HFFc6 (cell line): ENCODE results near the gene DNASE1L2. TPM values are rescaled to one million over a fixed set of nuclear protein-coding genes. Genes with fewer than 3 reads are reported as not detected.

ENCODE experiments used
- DNase-seq: peaks from one replicate; pipeline ENCODE4 v3.0.0-alpha.2; 2018
- H3K27ac Mint-ChIP-seq: 2 replicates; pipeline ENCODE4 v1.8.0; 2020; ENCODE audit warnings: mild to moderate bottlenecking, mixed read lengths
- H3K27me3 Mint-ChIP-seq: 2 replicates; pipeline ENCODE4 v1.8.0; 2021; ENCODE audit warnings: mild to moderate bottlenecking, moderate library complexity, mixed read lengths; ENCODE audit not compliant: insufficient read depth
- H3K36me3 Mint-ChIP-seq: 2 replicates; pipeline ENCODE4 v1.8.0; 2021; ENCODE audit warnings: low read depth, mixed read lengths
- H3K4me1 Mint-ChIP-seq: 2 replicates; pipeline ENCODE4 v1.8.0; 2020; ENCODE audit warnings: low read depth, mixed read lengths
- H3K4me3 Mint-ChIP-seq: 2 replicates; pipeline ENCODE4 v1.8.0; 2020; ENCODE audit warnings: mild to moderate bottlenecking, moderate library complexity, mixed read lengths
- H3K9me3 Mint-ChIP-seq: 2 replicates; pipeline ENCODE4 v1.8.0; 2020; ENCODE audit warnings: mild to moderate bottlenecking, mixed read lengths
- CTCF ChIP-seq: fragments of 200-600 bp; sonication (generic); IDR thresholded peaks from 2 replicates; pipeline ENCODE4 v1.5.0; 2021; ENCODE audit warnings: antibody characterized with exemption, mild to moderate bottlenecking
- long read RNA-seq: library from polyadenylated mRNA; unstranded; transcript quantifications from one replicate; pipeline ENCODE4 v2.0.0, GENCODE V29; 2019
- total RNA-seq, 6 experiments: library from RNA; stranded (reverse); fragmentation: NEBNext Ultra II Directional; extraction: Animal tissue kit (Norgen Biotek cat#: 25700); gene quantifications; 2 replicates in 1 of 6; 3 replicates in 5 of 6; pipeline ENCODE4 v1.2.3, GENCODE V29; 2021

Gene DNASE1L2
- total RNA-seq: 1 to 10 TPM in 4 of 6 experiments, under 1 TPM in 2; 0.82 to 1.5 (median 1.1) TPM
- long read RNA-seq: 0 reads

- H3K9me3 Mint-ChIP-seq: no peaks in the 10 kb centered on the region
- DNase-seq: no peak
- H3K4me3 Mint-ChIP-seq: no peak within 1 kb of the TSS
- H3K36me3 Mint-ChIP-seq: peaks cover 4% of the 10 kb centered on the region; the same call in 1 of the 2 replicates
- no peak within 1 kb of the TSS for H3K27ac Mint-ChIP-seq
- TF ChIP-seq CTCF: no peak
- no peaks in the 10 kb centered on the region; the same call in none of the 2 replicates for H3K27me3 Mint-ChIP-seq
- no peaks in the 10 kb centered on the region for H3K4me1 Mint-ChIP-seq
Observed at GRCh38 chr16:2236337-2237101, at the start of gene DNASE1L2. TSS of gene DNASE1L2 (plus strand) at chr16:2236444. CDS start at chr16:2236817, 373 bp downstream.

- Mint-ChIP-seq H3K4me3 (no peak overlapping the region), H3K9me3 (no peaks in the 10 kb centered on the region), H3K36me3 (peaks cover 10% of the 10 kb centered on the region), H3K4me1 (no peaks in the 10 kb centered on the region), H3K27me3 (peaks cover 4% of the 10 kb centered on the region), H3K27ac (no peak overlapping the region)
- DNase-seq: no peak
- TF ChIP-seq CTCF: no peak
Observed at GRCh38 chr16:2186505-2186904, 49.7 kb upstream of the DNASE1L2 start.

GRCh38 chr16:2187212-2187611 lies 49.0 kb upstream of the DNASE1L2 start:
- peaks cover 4% of the 10 kb centered on the region for H3K36me3 Mint-ChIP-seq
- no peaks in the 10 kb centered on the region for H3K4me1 Mint-ChIP-seq
- no peak for DNase-seq
- no peak overlapping the region for H3K27ac Mint-ChIP-seq
- H3K4me3 Mint-ChIP-seq: no peak overlapping the region
- H3K27me3 Mint-ChIP-seq: peaks cover 4% of the 10 kb centered on the region
- no peaks in the 10 kb centered on the region for H3K9me3 Mint-ChIP-seq
- no peak for TF ChIP-seq CTCF

DNA sequence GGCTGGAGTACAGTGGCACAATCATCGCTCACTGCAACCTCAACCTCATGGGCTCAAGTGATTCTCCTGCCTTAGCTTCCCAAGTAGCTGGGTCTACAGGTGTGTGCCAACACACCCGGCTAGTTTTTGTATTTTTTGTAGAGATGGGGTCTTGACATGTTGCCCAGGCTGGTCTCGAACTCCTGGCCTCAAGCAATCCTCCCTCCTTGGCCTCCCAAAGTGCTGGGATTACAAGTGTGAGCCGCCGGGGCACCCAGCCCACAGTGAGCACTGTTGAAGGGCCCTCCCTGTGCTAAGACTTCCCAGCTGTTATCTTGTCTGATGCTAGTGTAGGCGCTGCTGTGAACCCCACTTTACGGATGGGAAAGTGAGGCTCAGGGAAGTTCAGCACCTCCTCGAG lies 47.8 kb upstream of the DNASE1L2 start:
- DNase-seq: no peak
- no peaks in the 10 kb centered on the region for H3K4me1 Mint-ChIP-seq
- H3K4me3 Mint-ChIP-seq: no peak overlapping the region
- no peaks in the 10 kb centered on the region for H3K9me3 Mint-ChIP-seq
- no peak overlapping the region for H3K27ac Mint-ChIP-seq
- no peak for TF ChIP-seq CTCF
- H3K27me3 Mint-ChIP-seq: peaks cover 4% of the 10 kb centered on the region
- no peaks in the 10 kb centered on the region for H3K36me3 Mint-ChIP-seq

GRCh38 chr16:2189252-2189893 lies 46.9 kb upstream of the DNASE1L2 start:
- Mint-ChIP-seq H3K36me3 (no peaks in the 10 kb centered on the region), H3K4me3 (no peak overlapping the region), H3K27me3 (peaks cover 4% of the 10 kb centered on the region), H3K4me1 (no peaks in the 10 kb centered on the region; the same call in 1 of the 2 replicates), H3K27ac (no peak overlapping the region), H3K9me3 (no peaks in the 10 kb centered on the region)
- no peak for DNase-seq
- TF ChIP-seq CTCF: no peak
